ENCODE results near the gene C13orf46. TPM values are rescaled to one million over a fixed set of nuclear protein-coding genes. Genes with fewer than 3 reads are reported as not detected.

The C13orf46 gene
- total RNA-seq, 2 donors from 2014 or later: 0.75 to 3.4 TPM

DNA sequence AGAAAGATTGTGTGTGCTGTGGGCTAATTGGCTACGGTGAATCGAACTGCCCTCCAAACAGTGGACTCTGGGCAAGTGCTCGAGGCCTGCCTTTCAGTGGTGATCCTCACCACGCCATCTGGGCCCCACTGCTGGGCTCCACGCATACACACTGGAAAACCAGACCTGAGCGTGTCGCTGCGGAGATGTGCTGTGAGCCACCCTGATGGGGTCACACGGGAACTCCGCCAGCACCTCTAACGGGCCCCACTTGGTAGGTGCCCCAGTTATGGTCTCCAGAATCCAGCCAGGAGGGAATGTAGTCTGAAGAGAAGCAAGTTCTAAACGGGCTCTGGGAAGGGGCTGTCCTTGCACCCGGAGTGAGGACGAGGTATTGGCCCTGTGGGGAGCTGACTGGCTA, 39.3 kb downstream of the C13orf46 start:
- no peak for DNase-seq
- intact Hi-C loops (cut with DNase I, micrococcal nuclease): no loop called here

GRCh38 chr13:113933901-113934300, 40.0 kb downstream of the C13orf46 start:
- intact Hi-C loops (cut with DNase I, micrococcal nuclease): no loop called here
- ATAC-seq (no peak), DNase-seq (no peak)

More for the DNA sequence above, 39.3 kb downstream of the C13orf46 start:
- ATAC-seq: no peak

GRCh38 chr13:113931841-113932459, 41.9 kb downstream of the C13orf46 start:
- no peak for ATAC-seq
- intact Hi-C loops (cut with DNase I, micrococcal nuclease): no loop called here
- DNase-seq: no peak

DNA sequence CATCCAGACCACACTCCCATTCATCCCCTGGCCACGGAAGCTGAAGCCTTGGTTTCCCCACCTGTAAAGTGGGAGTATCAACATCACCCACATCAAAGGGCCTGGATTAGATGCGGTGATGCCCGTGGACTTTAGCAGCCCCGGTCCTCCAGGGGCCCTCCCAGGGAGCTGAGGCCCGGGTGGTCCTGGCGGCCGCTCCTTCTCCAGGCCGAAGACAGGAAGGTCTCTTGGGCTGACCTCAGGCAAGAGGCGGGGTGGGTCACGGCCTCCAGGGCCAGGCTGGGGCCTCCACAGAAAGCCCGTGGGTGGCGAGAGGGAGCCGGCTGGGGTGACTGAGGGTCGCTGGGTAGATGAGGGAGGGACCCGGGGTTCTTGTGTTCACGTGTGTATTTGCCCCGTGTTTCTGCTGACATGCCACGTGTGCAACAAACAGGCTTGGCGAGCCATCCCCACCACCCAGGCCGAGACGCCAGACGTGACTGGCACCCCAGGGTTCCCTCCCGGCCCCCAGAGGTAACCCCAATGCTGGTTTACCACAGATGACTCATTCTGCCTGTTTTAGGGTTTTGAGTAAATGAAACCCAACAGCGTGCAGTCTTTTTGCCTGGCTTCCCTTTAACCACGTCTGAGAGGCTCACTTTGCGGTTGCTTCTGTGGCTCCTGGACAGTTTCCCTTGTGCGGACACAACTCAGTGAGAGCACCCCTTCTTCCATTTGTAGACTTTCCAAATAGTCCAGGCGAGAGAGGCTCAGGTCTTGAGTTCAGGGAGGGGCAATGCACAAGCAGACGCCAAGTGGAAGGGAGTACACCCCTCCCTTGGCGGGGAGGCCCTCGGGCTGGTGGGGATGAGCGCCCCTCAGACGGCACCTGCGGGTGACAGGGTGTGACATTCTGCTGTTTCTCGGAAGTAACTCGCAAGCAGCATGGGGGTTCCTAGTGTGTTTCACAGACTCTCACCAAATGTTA, 42.9 kb downstream of the C13orf46 start:
- intact Hi-C loops (cut with DNase I, micrococcal nuclease): no loop called here
- DNase-seq (peak in 1 of 2 donors; percentile 21), ATAC-seq (no peak)

GRCh38 chr13:113929628-113930615, 44.0 kb downstream of the C13orf46 start:
- DNase-seq (peak in 1 of 2 donors; percentile 18), ATAC-seq (no peak)
- intact Hi-C loops (cut with DNase I, micrococcal nuclease): no loop called here

DNA sequence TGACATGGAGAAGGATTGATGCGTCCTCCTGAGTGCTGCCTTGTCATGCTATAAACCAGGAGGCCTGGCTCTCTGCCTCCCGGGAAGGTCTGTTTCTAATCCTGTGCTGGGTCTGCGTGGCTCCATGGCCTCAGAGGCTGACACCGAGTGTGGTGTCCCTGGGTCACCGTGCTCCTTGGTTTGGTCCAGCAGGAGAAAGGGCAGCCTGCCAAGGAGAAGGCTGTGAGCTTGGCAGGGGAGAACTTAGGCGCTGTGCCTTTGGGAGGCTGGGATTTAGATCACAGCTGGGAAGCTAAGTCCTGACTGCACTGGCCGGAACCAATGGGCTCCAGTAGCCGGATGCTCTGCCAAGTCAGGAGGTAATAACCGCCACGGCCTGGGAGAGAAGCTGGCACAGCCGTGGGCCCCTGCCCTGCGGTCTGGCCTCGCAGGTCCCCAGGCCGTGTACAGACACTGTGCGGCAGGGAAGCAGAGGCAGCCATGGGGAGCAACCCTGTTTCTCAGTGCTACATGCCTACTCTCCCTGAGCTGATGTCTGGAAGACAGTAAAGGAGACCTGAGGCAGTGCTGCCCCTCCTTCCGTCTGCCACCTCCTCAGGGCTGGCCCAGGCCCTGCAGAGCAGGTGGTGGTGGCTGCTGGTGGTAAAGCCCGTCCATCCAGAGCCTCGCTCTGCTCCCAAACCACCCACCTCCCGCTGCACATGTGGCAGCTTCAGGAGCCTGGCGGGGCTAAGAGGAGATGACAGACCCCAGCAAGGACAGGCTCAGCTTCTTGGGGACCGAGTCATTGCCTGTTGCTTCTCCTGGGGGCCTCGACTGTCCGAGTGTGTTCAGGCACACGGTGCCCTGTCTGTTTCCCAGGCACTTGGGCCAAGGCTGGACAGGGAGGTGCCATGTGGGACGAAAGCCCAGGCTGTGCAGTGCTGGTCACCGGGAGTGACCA, 44.9 kb downstream of the C13orf46 start:
- ATAC-seq: peak; percentile 23
- peak in 1 of 2 donors; percentile 51 for DNase-seq

GRCh38 chr13:113927661-113928581, 46.0 kb downstream of the C13orf46 start:
- ATAC-seq (no peak), DNase-seq (peak in 1 of 2 donors; percentile 32)
- intact Hi-C loops (cut with DNase I, micrococcal nuclease): no loop called here

More for the DNA sequence above, 44.9 kb downstream of the C13orf46 start:
- intact Hi-C loops (cut with DNase I, micrococcal nuclease): no loop called here

GRCh38 chr13:113926951-113927660, 46.8 kb downstream of the C13orf46 start:
- ATAC-seq: no peak
- peak in 1 of 2 donors; percentile 15 for DNase-seq
- intact Hi-C loops (cut with DNase I, micrococcal nuclease): no loop called here

- ATAC-seq (no peak), DNase-seq (peak in 1 of 2 donors; percentile 20)
- intact Hi-C loops (cut with DNase I, micrococcal nuclease): no loop called here
Observed at GRCh38 chr13:113926301-113926761, 47.5 kb downstream of the C13orf46 start.

DNA sequence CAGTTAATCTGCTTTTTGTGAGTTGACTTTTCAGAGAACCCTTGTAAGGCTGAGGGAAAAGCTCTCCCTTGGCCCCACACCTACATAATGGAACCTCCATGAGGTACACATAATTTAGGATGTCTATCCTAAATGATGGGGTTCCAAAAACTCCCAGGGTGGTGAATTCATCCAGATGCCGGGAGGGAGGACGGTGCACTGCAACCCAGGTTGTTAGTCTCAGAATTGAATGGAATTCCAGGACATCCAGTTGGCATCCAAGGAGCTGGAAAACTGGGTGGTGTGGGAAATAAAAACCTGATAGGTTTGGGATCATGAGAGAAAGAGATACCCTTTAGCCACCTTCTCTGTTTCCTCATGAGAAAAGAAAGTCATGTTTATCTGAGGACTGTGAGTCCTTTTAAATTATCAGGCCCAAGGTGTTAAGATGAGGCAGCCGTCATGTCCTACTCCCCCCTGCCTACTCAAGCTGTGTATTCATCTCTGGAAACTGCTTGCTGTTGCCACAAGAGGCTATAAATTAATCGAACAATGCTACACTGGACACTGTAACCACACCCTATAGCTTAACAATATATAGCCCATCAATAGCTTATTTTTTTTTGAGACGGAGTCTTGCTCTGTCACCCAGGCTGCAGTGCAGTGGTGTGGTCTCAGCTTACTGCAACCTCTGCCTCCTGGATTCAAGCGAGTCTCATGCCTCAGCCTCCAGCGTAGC, 49.5 kb downstream of the C13orf46 start:
- intact Hi-C loops (cut with DNase I, micrococcal nuclease): no loop called here
- no peak for DNase-seq
- ATAC-seq: no peak

DNA sequence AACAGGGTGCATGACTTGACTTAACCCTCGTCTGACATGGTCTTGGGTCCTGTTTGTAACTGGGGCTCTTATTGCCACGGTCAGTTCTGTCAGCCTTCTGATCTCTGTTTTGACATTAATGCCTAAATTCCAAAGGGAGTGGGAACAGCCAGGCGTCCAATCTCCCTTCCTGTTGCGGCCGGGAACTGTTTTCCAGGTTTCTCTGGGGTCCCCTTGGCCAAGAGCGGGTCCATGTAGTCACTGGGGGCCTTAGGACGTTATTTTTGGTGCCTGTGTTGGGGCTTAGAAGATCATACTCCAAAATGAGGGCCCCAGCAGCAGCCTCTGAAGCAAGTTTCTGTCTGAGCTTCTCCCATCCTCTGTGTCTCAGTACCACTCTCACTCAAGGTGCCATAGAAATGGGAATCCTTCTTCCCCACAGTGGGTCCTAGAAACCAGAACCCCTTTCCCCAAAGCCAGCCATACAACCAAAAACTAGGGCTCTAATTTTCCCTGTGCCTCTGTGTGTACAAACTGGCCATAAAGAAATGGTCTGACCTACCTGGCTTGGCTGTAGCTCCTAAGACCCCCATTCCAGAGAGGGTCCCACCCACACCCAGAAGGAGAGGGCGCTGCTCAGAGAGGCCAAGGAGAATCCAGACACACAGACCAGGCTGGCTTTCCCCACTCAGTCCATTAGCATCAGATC, 50.4 kb downstream of the C13orf46 start:
- ATAC-seq: no peak
- DNase-seq: no peak
- intact Hi-C loops (cut with DNase I, micrococcal nuclease): no loop called here

GRCh38 chr13:113922412-113923118, 51.3 kb downstream of the C13orf46 start:
- no peak for ATAC-seq

GRCh38 chr13:113921763-113922162, 52.1 kb downstream of the C13orf46 start:
- intact Hi-C loops (cut with DNase I, micrococcal nuclease): no loop called here

More at GRCh38 chr13:113922412-113923118, 51.3 kb downstream of the C13orf46 start:
- intact Hi-C loops (cut with DNase I, micrococcal nuclease): no loop called here
- DNase-seq: no peak

GRCh38 chr13:113920606-113921286, 53.1 kb downstream of the C13orf46 start:
- ATAC-seq: no peak
- intact Hi-C loops (cut with DNase I, micrococcal nuclease): no loop called here
- DNase-seq: no peak

More at GRCh38 chr13:113921763-113922162, 52.1 kb downstream of the C13orf46 start:
- DNase-seq (no peak), ATAC-seq (no peak)
